ENCODE results near the gene ADGRV1.

ADGRV1 gene

DNA sequence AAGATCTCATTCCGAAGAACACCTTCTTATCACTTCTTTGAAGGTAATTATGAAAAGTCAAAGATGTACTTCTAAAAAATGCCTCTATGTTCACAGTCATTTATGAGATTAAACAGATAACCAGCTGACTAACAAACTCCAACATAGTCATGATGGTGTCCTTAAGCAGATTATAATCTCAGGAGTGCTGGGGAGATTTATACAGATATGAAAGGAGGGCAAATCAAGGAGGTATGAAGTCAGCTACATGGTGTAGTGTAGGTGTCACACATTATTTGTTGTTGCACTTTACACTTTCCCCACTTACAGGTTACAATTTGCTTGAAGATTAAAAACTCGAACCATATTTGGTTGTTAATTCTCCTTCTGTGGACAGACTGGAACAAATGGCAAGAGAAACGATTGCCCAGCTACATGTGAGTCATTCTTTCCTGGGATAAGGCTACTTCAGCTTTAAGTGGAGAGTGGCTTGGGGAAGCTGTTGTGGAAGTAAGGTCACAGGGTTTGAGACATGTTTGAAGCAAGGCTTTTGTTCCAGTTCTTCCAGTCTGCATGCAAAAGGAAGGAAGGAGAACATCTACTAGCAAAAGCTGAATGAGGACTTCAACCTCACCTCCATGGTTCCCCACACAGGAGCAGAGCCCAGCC, 320.1 kb downstream of the ADGRV1 start:
- no peak for DNase-seq

DNA sequence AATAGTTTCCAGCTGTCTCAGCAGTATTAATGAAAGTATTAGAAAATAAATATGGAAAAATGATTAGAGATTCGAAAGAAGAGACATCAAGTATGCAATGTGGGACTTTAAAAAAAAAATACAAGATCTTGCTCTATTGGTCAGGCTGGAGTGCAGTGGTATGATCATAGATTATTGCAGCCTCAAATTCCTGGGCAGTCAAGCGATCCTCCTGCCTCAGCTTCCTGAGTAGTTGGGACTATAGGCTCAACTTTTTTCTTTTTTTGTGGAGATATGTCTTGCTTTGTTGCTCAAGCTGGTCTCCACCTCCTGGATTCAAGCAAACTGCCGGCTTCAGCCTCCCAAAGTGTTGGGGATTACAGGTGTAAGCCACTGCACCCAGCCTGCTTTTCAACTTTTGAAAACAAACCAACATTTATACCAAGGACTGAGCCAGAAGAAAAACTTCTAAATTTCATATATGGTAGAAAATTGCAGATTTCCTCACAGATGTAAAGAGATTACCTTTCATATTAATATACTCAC, 323.1 kb downstream of the ADGRV1 start:
- no peak for DNase-seq

DNA sequence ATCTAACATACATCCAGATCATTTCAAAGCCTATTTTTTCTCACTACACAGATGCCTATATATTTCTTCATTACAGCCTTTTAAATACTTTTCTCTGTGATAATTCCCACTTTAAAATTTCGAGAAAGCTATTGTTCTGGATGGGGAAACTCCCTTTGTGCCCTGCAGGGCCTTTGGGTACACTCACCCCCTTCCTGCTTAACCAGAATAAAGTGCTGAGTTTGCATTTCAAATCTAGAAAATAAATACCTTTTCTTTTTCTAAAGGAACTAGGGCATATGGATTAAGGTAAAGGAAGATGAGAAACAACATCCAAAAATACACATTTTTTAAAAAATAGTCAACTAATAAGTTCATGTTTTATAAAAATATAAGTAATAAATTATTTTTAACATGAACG, 323.9 kb downstream of the ADGRV1 start:
- no peak for DNase-seq

DNA sequence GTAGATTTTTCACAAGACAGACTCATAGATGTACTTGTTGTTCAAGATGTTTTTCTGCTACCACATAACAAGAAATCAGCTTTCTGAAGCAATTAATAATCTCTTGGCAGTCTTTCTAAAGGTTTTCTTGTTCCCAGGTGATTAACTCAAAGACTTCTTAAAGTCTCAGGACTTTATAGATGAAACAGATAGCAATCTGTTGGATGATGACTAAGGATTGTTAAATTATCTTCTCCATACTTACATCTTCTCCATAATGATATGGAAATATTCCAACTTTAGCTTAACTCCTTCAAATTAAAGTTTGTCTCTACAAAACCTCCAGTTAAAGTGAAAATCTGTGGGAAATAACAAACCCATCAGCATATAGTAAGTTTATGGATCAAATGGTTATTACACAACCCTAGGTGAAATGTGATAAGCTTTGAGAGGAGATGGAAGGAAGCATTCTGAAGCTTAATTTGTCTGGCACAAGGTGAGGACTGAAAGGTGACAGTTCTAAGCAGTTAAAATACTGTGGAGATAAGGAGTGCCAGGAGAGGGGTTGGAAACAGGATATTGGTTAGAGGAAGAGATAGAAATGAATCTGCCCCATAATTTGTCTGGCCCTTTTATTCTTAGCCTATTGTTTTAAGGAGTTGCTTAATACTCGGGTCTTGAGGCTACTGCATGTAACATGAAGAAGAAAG, 326.7 kb downstream of the ADGRV1 start:
- DNase-seq: no peak

DNA sequence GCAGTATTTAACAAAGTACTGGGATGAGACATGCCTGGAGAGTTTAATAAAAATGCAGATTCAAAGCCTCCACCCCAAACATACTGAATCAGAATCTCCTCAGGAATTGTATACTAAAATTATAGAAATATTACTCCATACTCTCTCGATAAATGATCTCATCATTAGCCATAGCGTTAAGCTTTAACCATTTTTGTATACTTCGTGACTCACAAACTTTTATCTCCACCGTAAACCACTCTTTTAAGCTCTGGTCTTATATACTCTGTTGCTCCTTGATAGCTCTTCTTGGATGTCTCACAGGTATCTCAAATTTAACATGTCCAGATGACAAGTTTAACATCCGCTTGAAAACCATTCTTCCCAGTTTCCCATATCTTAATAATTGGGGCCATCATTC, 327.8 kb downstream of the ADGRV1 start:
- DNase-seq: no peak

DNA sequence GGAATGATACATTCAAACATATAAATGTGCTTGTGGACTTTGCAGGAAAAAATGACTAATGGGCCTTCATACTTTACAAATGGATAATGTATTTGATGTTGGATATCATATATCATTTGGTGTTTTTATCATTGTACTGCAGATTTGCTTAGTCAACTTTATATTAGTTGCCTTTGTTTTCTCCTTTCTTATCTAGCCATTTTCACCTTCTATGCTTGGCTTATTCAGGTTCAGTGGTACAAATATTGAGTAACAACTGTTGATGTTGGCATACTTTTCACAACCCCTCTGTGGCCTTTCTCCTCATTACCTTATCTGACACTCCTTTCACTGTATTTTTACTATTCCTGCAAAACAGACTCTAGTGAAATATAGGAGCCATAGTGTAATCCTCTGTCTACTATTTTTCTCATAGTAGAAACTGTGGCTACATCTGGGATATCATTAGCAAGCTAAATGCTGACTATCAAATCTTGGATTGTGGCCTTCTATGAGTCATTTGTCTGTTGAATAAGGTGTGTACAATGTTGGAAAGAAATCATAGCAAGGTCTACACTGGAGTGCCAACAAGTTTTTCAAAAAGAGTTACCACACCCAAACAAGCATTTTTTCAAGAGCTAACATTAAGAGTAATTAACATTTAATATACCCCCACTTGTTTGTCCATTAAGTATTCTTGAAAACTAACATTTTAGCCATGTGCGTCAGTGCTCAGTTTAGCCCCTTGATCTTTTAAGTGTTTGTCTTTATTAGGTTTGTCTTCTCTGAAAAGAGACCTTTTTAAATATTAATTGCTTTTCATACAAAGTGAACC, 330.1 kb downstream of the ADGRV1 start:
- DNase-seq: no peak

DNA sequence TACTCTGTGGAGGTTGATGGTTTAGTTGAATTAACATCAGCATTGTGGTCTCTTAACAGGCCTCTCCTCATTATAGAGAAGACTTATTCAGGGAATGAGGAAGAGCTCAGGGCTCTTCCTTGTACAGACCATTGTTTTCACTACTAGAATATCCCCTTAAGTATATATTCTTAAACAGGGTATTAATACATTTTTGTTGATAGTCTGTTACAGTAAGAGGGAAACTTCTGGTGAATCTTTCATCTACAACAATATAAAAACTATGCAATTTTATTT, 330.7 kb downstream of the ADGRV1 start:
- no peak for DNase-seq

DNA sequence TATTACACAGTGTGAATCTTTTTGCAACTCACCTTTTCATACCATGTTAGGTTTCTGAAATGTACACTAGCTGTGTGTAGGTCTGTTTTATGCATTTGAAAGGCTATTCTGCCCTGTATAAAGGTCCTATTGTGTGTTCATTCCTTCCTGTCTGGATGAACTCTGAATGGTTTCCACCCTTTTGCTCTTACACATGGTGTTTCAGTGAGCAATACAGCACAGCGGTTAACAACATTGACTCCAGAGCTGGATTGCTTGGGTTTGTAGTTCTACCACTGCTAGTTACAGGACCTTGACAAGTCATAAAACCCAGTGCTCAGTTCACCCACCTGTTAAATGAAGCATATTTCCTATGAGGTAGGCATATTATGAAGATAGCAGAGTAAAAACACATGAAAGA, 331.6 kb downstream of the ADGRV1 start:
- DNase-seq: no peak

DNA sequence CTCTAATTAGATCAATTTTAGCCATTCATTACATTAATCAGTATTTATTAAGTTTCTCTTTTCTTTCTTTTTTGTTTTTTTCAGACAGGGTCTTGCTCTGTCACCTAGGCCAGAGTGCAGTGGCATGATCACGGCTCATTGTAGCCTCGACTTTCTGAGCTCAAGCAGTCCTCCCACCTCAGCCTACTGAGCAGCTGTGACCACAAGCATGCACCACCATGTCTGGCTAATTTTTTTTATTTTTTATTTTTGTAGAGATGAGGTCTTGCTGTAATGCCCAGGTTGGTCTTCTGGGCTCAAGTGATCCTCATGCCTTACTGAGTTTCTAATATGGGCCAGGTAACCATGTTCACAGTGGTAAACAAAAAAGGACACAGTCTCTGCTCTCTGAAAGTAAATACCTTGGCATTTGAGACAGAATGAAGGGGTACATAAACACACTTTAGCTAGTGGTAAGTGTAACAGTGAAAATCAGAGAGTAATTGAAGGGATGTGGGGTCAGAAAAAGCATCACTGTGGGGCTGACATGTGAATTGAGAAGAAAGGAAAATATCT, 336.3 kb downstream of the ADGRV1 start:
- no peak for DNase-seq

DNA sequence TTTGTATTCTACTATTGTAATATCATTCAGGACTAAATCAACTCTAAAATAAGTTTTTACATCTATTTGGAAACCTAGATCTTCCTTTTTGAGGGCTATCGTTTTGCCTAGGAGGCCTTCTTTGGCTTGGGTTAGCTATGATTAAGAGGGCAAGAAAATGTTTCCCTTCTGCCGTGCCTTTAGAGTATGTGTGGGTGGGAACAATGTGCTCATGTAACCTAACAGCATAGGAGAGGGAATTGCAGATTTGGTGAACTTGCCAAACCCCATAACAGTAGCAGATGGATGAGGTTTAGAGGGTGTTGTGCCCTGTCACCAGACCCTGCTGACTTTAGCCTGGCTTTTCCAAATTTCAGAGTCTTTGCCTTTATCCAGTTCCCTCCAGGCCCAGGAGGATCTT, 339.0 kb downstream of the ADGRV1 start:
- DNase-seq: no peak

DNA sequence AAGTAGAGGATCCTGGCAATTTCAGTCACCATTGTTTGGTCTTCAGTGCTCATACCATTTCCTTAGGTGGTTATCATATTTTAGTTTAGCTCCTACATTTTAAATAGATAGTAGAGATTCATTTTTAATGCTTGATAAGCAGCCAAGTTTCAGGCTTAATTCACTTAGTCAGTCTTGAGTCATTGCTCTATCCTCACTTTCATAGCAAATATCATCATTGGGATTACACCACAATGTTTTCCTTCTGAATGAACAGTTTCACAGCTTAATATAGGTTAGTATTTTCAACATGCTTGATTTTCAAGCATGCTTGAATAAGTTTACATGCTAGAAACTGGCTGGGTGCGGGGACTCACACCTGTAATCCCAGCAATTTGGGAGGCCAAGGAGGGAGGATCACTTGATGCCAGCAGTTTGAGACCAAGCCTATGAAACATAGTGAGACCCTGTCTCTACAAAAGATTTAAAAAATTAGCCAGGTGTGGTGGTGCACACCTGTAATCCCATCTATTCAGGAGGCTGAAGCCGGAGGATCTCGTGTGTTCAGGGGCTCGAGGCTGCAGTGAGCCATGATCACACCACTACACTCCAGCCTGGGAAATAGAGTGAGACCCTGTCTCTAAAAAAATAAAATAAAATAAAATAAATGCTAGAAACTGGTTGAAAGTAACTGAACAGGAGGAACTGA, 339.9 kb downstream of the ADGRV1 start:
- no peak for DNase-seq

DNA sequence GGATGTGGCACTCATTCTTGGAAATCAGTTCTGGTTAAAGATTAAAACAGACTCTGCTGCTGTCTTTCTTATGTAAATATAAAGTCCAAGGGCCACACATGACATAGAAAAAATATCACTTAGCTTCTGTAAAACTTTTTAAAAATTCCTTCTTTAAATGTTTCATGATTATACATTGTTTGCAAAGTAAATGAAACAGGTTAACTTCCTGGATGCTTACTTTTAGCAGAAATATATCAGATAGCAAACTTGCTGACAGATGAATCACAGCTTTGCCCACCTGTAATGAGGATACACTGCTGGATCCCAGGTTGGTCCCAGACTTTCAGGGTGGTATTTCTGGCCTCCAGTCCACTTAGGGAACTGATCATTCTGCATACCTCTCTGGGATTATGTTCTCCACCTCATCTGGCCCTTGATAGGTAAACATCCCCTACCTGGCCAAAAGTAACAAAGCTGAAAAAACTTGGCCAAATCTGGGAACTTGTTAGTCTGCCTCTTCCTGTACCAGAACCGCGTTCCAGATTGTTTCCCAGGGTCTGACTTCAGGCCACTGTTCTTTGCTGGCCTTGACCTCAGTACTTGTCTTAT, 340.5 kb downstream of the ADGRV1 start:
- DNase-seq: no peak

DNA sequence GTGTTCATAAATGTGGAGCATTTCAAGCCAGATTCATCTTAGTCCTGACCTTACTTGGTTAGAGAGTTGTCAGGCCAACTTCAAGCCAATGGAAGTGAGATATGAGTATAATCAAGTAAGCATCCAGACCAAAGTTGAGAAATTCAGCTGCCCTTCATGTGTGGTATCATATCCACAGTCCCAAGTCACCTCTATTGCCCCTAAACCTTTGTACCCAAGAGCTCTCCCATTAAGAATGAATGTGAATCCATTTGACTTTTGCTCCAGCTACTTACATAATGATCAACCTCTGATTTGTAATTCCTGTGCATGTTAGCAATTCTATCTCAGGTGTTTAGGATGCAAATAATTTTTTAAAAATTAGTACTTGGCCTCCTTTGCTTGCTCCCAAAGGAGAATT, 342.7 kb downstream of the ADGRV1 start:
- no peak for DNase-seq

DNA sequence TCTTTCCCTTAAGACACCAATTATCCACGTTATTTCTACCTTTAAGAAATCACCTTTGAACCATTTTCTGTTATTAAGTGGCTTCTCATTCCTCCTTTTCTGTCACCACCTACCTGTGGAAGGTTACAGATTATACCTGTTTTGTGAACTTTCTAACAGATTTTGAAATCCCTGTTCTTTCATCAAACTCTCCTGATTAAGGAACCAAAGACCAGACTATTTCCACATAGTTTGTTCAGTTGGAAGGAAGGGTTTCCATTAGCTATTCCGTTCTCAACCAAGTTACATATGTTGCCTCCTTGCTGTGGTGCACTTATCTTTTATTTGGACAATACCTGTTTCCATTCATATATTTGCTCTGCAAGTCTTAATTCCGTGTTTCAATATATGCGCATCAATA, 343.6 kb downstream of the ADGRV1 start:
- no peak for DNase-seq

DNA sequence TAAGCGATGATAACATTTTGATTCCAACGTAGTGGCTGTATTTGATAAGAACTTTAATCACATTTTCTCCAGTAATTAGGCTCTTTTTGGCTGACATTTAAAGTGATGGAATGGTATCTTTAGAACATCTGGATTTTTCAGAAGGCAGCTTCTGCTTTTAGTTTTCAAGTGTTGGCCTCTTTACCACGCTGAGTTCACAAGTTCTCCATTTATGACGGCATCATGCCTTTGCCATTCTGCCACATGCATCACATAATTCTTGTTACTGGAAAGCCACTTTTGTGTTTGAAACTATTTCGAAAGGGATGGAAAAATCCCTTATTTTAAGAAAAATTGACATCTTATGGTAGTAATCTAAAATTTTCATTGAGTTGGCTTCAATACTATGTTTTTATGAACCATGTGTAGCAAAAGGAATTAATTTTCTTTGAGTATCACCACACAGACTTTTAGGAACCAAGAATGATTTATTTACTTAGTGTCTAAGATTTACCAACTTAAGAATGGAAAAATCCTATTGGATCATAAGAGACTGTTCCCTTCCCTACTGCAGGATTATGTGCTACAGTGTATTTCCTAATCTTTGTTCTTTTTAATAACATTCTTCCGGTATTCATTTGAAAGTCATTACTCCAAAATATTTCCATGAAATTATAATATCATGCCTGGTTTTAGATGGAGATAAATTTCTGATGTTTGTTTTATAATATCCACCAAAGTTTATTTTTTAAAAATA, 344.2 kb downstream of the ADGRV1 start:
- DNase-seq: no peak

DNA sequence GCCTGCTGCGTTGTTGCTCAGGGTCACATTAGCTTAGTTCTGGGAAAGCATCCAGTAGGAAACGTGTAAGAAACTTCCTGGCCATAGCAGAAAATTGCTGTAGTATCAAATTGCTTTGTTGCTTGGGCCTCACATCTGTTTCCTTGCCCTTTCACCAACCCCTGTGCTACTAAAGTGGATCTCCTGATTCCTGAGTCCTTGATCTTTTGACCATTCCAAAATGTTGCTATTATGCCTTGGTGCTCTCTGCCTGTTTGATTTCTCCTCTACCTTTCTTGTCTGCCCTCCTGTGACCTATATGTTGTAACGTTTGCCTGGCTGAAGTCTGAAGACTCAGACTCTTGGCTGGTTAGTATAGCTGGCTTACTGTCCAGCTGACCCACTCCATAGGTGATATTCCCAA, 350.5 kb downstream of the ADGRV1 start:
- DNase-seq: no peak

DNA sequence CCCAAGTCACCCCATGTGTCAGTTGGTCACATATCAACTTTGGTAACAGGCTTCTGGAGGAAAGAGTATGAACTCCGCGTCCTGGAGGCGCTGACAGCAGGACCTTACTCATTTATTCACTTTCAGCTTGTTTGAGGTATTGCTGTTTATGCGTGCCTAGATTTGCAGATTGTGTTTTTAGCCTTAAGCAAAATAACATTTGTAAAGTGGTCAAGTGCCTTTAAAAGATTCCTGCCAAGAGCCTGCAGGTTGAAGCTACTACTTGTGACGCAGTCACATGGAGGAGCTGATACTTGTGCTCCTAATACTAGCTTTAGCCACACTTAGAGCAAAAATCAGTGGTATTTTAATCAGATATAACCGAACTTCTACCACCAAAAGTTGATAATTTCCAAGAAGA, 351.3 kb downstream of the ADGRV1 start:
- no peak for DNase-seq

DNA sequence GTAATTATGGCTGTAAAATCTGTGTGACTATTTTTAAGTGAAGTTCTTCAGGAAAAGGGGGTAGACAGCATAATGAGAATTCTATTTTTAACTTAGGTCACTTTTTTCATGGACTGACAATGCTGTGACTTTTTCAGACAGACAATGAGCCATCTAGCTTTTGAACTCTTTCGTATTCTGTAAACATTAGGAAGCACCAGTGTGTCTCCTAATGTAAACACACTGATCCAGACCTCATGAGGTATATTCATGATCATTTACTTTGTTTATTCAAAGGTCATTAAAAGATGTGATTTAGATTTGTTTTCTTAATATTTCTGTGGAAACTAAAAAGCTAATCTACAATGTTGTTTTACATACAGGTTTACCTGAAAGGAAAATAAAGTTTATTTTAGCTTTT, 352.6 kb downstream of the ADGRV1 start:
- DNase-seq: no peak

DNA sequence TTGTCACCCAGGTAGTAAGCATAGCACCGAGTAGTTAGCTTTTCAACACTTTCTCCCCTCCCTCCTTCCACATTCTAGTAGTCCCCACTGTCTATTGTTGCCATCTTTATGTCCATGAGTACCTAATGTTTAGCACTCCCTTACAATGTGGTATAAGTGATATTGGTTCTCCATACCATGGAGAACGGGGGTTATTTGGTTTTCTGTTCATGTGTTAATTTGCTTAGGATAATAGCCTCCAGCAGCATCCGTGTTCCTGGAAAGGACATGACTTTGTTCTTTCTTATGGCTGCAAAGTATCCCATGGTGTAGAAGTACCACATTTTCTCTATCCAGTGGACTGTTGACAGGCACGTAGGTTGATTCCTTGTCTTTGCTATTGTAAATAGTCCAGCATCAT, 353.9 kb downstream of the ADGRV1 start:
- no peak for DNase-seq

DNA sequence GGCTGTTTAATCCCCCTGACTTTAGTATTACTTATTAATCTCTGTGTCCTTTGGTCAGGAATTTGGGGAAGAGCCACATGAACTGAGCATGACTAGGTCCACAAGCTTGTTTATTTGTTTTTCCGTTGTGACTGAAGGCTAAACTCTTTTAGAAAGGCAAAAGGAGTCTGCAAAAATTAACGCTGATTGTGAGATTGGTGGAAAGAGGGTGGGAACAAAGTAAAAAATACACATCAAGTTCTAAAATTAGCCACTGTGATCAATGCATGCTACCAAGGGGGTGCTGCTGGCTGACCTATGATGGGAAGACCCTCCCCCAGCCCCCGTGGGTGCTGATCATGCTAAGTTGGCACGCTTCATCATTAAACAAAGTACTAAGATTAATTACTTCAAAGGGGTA, 356.8 kb downstream of the ADGRV1 start:
- no peak for DNase-seq

DNA sequence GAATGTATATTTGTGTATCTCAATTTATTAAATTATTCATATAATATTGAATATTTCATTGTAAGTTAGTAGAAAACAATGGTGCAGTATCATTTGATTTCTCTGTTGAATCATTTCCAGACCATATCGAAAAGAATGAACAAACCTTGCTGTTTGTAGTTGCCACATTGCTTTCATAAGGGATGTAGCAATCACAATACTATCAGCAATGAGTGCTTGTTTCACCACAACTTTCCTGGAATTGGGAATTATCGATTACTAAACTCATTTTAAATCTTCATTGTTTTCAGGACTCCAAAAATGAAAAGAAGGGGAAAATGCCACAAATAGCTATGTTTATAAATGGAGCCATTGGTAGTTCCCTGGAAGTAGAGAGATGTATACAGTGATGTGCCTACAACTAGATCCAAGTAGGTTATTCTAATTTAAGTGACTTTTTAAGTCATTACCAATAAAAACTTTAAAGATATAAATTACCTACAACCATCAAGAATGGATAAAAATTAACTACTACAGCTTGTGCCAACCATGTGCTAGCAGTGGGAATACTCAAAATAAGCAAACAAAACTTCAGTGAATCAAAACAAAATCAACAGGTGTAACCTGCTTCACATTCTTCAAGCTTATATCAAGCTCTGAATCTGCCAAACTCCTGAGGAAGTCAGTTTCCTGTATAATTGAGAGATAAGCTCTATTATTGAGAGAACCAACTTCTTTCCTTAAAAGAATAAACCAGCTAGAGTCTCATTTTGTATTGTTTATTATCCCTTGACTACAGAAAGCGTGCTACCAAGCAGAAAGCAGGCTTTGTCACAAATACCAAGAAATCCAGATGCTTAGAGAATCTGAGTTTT, 358.6 kb downstream of the ADGRV1 start:
- DNase-seq: no peak
